Body of pancreas (tissue), 4 donors: Measurements from ENCODE around the gene HOOK2. TPM values are rescaled to one million over a fixed set of nuclear protein-coding genes. Genes with fewer than 3 reads are reported as not detected.

Experiments
- ATAC-seq: fragments of 150-250 bp; one replicate; pipeline ENCODE4 v1.9.1; 2016
- DNase-seq, 4 donors: peaks; one replicate each; pipeline ENCODE4 v3.0.0-alpha.2; 2019
- H3K27ac ChIP-seq, 4 donors: fragments of 200-600 bp; sonication (generic); 1 replicate in 3 of 4; 2 replicates in 1 of 4; pipeline versions ENCODE4 v1.5.1 to v1.6.1; 2016 to 2019; ENCODE audit warnings: mild to moderate bottlenecking in 1 of 4, mixed read lengths in 1 of 4, moderate library complexity in 1 of 4
- H3K27me3 ChIP-seq, 2 donors: fragments of 200-600 bp; sonication (generic); one replicate each; pipeline ENCODE4 v1.6.0; 2016; ENCODE audit warnings: mild to moderate bottlenecking in 1 of 2
- H3K36me3 ChIP-seq, 2 donors: fragments of 200-600 bp; sonication (generic); replicated peaks in 1 of 2; 2 replicates each; pipeline ENCODE4 v1.5.1; 2016; ENCODE audit warnings: low read depth in 2 of 2; ENCODE audit not compliant: insufficient read depth in 1 of 2
- H3K4me1 ChIP-seq: fragments of 200-600 bp; sonication (generic); one replicate; pipeline ENCODE4 v1.6.0; 2016
- H3K4me3 ChIP-seq, 2 donors: fragments of 200-600 bp; sonication (generic); 1 replicate in 1 of 2; 2 replicates in 1 of 2; pipeline ENCODE4 v1.5.1; 2016 to 2019
- H3K9me3 ChIP-seq, 3 donors: fragments of 200-600 bp; sonication (generic); 1 replicate in 2 of 3; 2 replicates in 1 of 3; pipeline ENCODE4 v1.5.1; 2016
- POLR2A ChIP-seq, 3 donors: fragments of 450-650 bp; IDR thresholded peaks; one replicate each; pipeline ENCODE4 v1.6.1; 2016; ENCODE audit warnings: antibody characterized with exemption in 3 of 3, mild to moderate bottlenecking in 2 of 3
- WGBS, 2 donors: methylation state at CpG; one replicate each; pipeline ENCODE4 v1.1.5; 2017; 5-methylcytosine and 5-hydroxymethylcytosine counted together
- intact Hi-C: fragments of 100-400 bp; cut with DNase I; formaldehyde crosslinking; loops from one replicate; pipeline ENCODE4 v1.15.1; 2023
- total RNA-seq, 2 donors: library from RNA; depleted of rRNA; stranded (reverse); fragments of >200 nt; gene quantifications; one replicate each; pipeline ENCODE4 v1.1.0, GENCODE V29; 2016
- TF ChIP-seq, protein P1 (sequence below), 7 experiments: fragments of 450-650 bp in 4 of 7; fragments of 200-600 bp in 3 of 7; sonication (generic) in 3 of 7; IDR thresholded peaks; one replicate each; pipeline ENCODE4 v1.5.1; 2016 to 2019; ENCODE audit warnings: antibody characterized with exemption in 7 of 7

Gene HOOK2
- total RNA-seq, 2 donors from 2014 or later: 114 to 354 TPM

DNA sequence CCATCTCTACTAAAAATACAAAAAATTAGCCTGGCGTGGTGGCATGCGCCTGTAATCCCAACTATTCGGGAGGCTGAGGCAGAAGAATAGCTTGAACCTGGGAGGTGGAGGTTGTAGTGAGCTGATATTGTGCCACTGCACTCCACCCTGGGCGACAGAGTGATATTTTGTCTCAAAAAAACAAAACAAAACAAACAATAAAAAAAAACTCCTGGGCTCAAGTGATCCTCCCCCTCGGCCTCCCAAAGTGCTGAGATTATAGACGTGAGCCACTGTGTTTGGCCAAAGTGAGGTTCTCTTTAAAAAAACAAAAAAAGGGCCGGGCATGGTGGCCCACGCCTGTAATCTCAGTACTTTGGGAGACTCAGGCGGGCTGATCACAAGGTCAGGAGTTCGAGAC is 12.1 kb upstream of the HOOK2 start:
- peaks cover 83% of the 10 kb centered on the region for H3K4me1 ChIP-seq

GRCh38 chr19:12786952-12787351 is 11.6 kb upstream of the HOOK2 start:
- ATAC-seq: no peak
- Histone ChIP-seq H3K4me1 (peaks cover 88% of the 10 kb centered on the region), H3K27me3 (no peaks in the 10 kb centered on the region), H3K36me3 (no peaks in the 10 kb centered on the region), H3K27ac (peak overlapping the region; percentile 78 to 100 (median 96)), H3K9me3 (no peaks in the 10 kb centered on the region), H3K4me3 (no peak overlapping the region)
- intact Hi-C loops: no loop called here
- no peak for DNase-seq
- WGBS, 2 donors: 79 to 93% methylated on average over 3 of the region's 3 CpGs
- no peak for TF ChIP-seq POLR2A (IDR thresholded peaks at IDR 0.05)
- TF ChIP-seq, protein P1, sequence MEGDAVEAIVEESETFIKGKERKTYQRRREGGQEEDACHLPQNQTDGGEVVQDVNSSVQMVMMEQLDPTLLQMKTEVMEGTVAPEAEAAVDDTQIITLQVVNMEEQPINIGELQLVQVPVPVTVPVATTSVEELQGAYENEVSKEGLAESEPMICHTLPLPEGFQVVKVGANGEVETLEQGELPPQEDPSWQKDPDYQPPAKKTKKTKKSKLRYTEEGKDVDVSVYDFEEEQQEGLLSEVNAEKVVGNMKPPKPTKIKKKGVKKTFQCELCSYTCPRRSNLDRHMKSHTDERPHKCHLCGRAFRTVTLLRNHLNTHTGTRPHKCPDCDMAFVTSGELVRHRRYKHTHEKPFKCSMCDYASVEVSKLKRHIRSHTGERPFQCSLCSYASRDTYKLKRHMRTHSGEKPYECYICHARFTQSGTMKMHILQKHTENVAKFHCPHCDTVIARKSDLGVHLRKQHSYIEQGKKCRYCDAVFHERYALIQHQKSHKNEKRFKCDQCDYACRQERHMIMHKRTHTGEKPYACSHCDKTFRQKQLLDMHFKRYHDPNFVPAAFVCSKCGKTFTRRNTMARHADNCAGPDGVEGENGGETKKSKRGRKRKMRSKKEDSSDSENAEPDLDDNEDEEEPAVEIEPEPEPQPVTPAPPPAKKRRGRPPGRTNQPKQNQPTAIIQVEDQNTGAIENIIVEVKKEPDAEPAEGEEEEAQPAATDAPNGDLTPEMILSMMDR (IDR thresholded peaks at IDR 0.05): no peak

More for the DNA sequence above, 12.1 kb upstream of the HOOK2 start:
- intact Hi-C loops: no loop called here
- no peak overlapping the region for H3K4me3 ChIP-seq
- ATAC-seq (no peak), DNase-seq (no peak)
- H3K9me3 ChIP-seq: no peaks in the 10 kb centered on the region
- H3K27ac ChIP-seq: peak overlapping the region; percentile 78 to 100 (median 96)
- TF ChIP-seq, protein P1 (IDR thresholded peaks at IDR 0.05): no peak
- no peak for TF ChIP-seq POLR2A (IDR thresholded peaks at IDR 0.05)
- 78 to 80% methylated on average over 10 of the region's 10 CpGs for WGBS, 2 donors
- no peaks in the 10 kb centered on the region for H3K36me3 ChIP-seq
- H3K27me3 ChIP-seq: no peaks in the 10 kb centered on the region

DNA sequence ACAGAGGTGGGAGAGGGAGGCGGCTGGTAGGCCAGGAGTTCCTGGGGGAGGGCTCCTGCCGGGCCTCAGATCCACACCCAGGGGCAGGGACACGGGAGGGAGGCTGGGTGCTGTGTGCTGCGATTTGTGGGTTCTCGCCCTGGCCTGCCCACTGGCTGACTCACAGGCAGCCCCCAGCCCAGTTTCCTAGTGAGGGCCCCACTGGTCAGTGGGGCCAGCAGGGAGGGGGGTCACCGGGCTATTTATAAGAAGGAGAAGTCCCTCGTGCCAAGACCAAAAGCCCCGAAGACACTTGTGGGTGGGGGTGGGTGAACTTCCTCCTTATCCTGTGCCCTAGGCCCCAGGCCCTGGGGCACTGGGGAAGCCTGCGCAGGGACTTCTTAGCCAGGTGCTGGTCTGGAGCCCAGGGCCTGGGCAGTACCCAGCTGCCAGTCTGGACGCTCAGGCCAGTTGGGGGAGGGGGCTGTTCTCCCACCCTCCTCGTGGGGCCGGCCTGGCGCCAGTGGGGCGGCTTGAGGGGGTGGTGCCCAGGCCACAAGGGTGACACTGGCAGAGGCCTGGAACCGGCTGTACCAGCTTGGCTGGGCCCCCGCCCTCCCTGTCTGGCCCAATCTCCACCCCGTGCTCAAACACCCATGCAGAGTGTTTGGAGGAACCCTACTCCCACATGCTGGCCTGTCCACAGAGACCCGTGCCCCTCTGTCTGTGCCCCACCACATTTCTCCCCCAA is 11.0 kb upstream of the HOOK2 start:
- DNase-seq: peak; percentile 89 to 96 (median 92)
- intact Hi-C loops: no loop called here
- no peak overlapping the region for H3K4me3 ChIP-seq
- H3K27ac ChIP-seq: peak overlapping the region; percentile 78 to 100 (median 96)
- no peaks in the 10 kb centered on the region for H3K9me3 ChIP-seq
- TF ChIP-seq, protein P1 (IDR thresholded peaks at IDR 0.05): no peak
- TF ChIP-seq POLR2A (IDR thresholded peaks at IDR 0.05): peak; percentile 54 to 67 (median 64)
- ATAC-seq: peak; percentile 42
- H3K36me3 ChIP-seq: no peaks in the 10 kb centered on the region
- WGBS, 2 donors: 29 to 34% methylated on average over 7 to 18 of the region's 18 CpGs
- no peaks in the 10 kb centered on the region for H3K27me3 ChIP-seq
- peaks cover 92% of the 10 kb centered on the region for H3K4me1 ChIP-seq

- 57 to 79% methylated on average over 4 of the region's 4 CpGs for WGBS, 2 donors
- H3K36me3 ChIP-seq: no peaks in the 10 kb centered on the region
- no peak overlapping the region for H3K4me3 ChIP-seq
- H3K27ac ChIP-seq: peak overlapping the region; percentile 78 to 100 (median 96)
- ATAC-seq: no peak
- intact Hi-C loops: no loop called here
- peak in 1 of 4 donors; percentile 65 for DNase-seq
- no peaks in the 10 kb centered on the region for H3K27me3 ChIP-seq
- peaks cover 86% of the 10 kb centered on the region for H3K4me1 ChIP-seq
- no peak for TF ChIP-seq POLR2A (IDR thresholded peaks at IDR 0.05)
- TF ChIP-seq, protein P1 (IDR thresholded peaks at IDR 0.05): no peak
- no peaks in the 10 kb centered on the region for H3K9me3 ChIP-seq
Measured at GRCh38 chr19:12785431-12786031, 10.2 kb upstream of the HOOK2 start.
